DOHH2 (cell line): ENCODE data around the gene ZFHX3.

Experiments
- H3F3A ChIP-seq: fragments of 200-600 bp; sonication (generic), shearing (Covaris generic); 2 replicates; pipeline ENCODE4 v1.6.0; 2016; ENCODE audit warnings: antibody characterized with exemption, mild to moderate bottlenecking; ENCODE audit not compliant: control insufficient read depth, insufficient read depth
- H3K27ac ChIP-seq: fragments of 200-600 bp; sonication (generic); 2 replicates; pipeline ENCODE4 v1.5.1; 2014; ENCODE audit warnings: low read depth, mild to moderate bottlenecking, low read length, moderate library complexity
- H3K27me3 ChIP-seq: fragments of 200-600 bp; sonication (generic); 2 replicates; pipeline ENCODE4 v1.6.1; 2014; ENCODE audit warnings: mild to moderate bottlenecking, low read length, mixed read lengths; ENCODE audit not compliant: control insufficient read depth
- H3K36me3 ChIP-seq: fragments of 200-600 bp; sonication (generic); 2 replicates; pipeline ENCODE4 v1.6.1; 2014; ENCODE audit warnings: mild to moderate bottlenecking, low read length, moderate library complexity, mixed read lengths; ENCODE audit not compliant: control insufficient read depth
- H3K4me1 ChIP-seq: fragments of 200-600 bp; sonication (generic); 2 replicates; pipeline ENCODE4 v1.6.1; 2014; ENCODE audit warnings: mild to moderate bottlenecking, low read length, mixed read lengths; ENCODE audit not compliant: control insufficient read depth
- H3K4me2 ChIP-seq: fragments of 200-600 bp; sonication (generic); 2 replicates; pipeline ENCODE4 v1.6.0; 2014; ENCODE audit warnings: mild to moderate bottlenecking, low read length, moderate library complexity
- H3K4me3 ChIP-seq: fragments of 200-600 bp; sonication (generic); 2 replicates; pipeline ENCODE4 v1.5.1; 2014; ENCODE audit warnings: mild to moderate bottlenecking, low read length, mixed read lengths
- H3K79me2 ChIP-seq: fragments of 200-600 bp; sonication (generic); 2 replicates; pipeline ENCODE4 v1.6.1; 2014; ENCODE audit warnings: mild to moderate bottlenecking, low read length, mixed read lengths; ENCODE audit not compliant: control insufficient read depth
- H3K9me2 ChIP-seq: fragments of 200-600 bp; sonication (generic); replicated peaks from 2 replicates; pipeline ENCODE4 v1.6.1; 2014; ENCODE audit warnings: mild to moderate bottlenecking, low read length, mixed read lengths; ENCODE audit not compliant: control insufficient read depth
- H3K9me3 ChIP-seq: fragments of 200-600 bp; sonication (generic); 2 replicates; pipeline ENCODE4 v1.6.1; 2014; ENCODE audit warnings: antibody characterized with exemption, low read length, mixed read lengths; ENCODE audit not compliant: control insufficient read depth, insufficient read depth
- H4K20me1 ChIP-seq: fragments of 200-600 bp; sonication (generic); 2 replicates; pipeline ENCODE4 v1.6.0; 2014; ENCODE audit warnings: low read depth, mild to moderate bottlenecking, antibody characterized with exemption, low read length, moderate library complexity; ENCODE audit not compliant: control insufficient read depth, insufficient read depth
- EZH2phosphoT487 ChIP-seq: fragments of 200-600 bp; sonication (generic); IDR thresholded peaks from 2 replicates; pipeline ENCODE4 v1.6.1; 2017; ENCODE audit warnings: borderline replicate concordance, mild to moderate bottlenecking, antibody characterized with exemption, low read length, moderate library complexity, mixed read lengths
- TF ChIP-seq, protein P1 (sequence below): fragments of 200-600 bp; sonication (generic); IDR thresholded peaks from one replicate; pipeline ENCODE4 v1.5.1; 2014; ENCODE audit warnings: antibody characterized with exemption, mild to moderate bottlenecking, low read depth, low read length; ENCODE audit not compliant: poor library complexity, severe bottlenecking

ZFHX3 gene

DNA sequence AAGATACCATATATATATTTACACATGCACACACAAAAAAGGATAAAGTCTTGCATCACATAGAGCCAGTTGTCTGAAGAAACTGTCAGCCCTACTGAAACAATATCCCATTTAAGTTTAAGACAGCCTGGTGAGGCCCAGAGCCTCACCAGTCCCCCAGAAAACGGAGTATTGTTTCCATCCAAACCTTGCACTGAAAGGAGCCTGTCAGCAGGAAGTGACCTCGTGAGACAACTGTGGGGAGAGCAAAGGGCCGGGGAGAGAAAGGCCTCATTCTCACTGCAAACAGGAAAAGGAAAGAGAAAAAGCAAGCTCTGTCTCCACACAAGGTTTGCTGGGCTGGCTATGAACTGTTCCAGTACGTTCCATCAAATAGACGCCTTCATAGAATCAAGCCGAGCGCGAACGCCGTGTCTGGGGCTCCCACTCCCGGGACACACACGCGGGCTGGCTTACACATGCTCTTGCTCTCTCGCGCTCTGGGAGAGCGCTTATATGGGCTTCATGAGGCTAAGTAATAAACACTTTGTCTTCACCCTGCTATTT, 44.4 kb upstream of the ZFHX3 start:
- Histone ChIP-seq H4K20me1 (no peaks in the 10 kb centered on the region), H3K36me3 (no peaks in the 10 kb centered on the region), H3K4me2 (no peak overlapping the region), H3K4me1 (no peaks in the 10 kb centered on the region), H3K4me3 (no peak overlapping the region), H3K27me3 (peaks cover 4% of the 10 kb centered on the region; the same call in 1 of the 2 replicates), H3K79me2 (no peaks in the 10 kb centered on the region), H3K27ac (no peak overlapping the region), H3K9me2 (no peaks in the 10 kb centered on the region), H3K9me3 (no peaks in the 10 kb centered on the region), H3F3A (no peaks in the 10 kb centered on the region)
- TF ChIP-seq, protein P1, sequence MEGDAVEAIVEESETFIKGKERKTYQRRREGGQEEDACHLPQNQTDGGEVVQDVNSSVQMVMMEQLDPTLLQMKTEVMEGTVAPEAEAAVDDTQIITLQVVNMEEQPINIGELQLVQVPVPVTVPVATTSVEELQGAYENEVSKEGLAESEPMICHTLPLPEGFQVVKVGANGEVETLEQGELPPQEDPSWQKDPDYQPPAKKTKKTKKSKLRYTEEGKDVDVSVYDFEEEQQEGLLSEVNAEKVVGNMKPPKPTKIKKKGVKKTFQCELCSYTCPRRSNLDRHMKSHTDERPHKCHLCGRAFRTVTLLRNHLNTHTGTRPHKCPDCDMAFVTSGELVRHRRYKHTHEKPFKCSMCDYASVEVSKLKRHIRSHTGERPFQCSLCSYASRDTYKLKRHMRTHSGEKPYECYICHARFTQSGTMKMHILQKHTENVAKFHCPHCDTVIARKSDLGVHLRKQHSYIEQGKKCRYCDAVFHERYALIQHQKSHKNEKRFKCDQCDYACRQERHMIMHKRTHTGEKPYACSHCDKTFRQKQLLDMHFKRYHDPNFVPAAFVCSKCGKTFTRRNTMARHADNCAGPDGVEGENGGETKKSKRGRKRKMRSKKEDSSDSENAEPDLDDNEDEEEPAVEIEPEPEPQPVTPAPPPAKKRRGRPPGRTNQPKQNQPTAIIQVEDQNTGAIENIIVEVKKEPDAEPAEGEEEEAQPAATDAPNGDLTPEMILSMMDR, result no peak
- no peak for TF ChIP-seq EZH2phosphoT487

DNA sequence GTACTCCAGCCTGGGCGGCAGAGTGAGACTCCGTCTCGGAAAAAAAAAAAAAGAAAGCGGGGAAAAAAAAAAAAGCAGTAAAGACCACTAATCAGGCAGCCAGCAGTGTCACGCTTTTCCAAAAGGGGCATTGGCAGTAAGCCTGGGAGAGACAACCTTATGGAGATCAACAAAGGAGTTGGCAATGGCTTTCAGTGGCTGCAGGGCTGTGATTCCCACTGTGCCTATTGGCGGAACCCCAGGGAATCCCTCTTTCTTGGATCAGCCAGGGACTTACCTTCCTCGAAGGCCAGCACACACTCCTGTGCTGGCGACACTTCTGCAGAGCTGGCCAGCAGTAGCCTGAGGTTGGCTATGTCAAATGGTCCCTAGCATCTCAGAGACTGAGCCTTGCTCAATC, 43.2 kb upstream of the ZFHX3 start:
- Histone ChIP-seq H3K36me3 (no peaks in the 10 kb centered on the region), H3K27me3 (peaks cover 5% of the 10 kb centered on the region; the same call in 1 of the 2 replicates), H3K4me2 (no peak overlapping the region), H3K4me3 (no peak overlapping the region), H3K9me2 (no peaks in the 10 kb centered on the region), H3F3A (no peaks in the 10 kb centered on the region), H4K20me1 (no peaks in the 10 kb centered on the region), H3K27ac (no peak overlapping the region), H3K4me1 (peaks cover under 1% of the 10 kb centered on the region), H3K79me2 (no peaks in the 10 kb centered on the region), H3K9me3 (no peaks in the 10 kb centered on the region)
- TF ChIP-seq, protein P1, result no peak
- TF ChIP-seq EZH2phosphoT487, result no peak

DNA sequence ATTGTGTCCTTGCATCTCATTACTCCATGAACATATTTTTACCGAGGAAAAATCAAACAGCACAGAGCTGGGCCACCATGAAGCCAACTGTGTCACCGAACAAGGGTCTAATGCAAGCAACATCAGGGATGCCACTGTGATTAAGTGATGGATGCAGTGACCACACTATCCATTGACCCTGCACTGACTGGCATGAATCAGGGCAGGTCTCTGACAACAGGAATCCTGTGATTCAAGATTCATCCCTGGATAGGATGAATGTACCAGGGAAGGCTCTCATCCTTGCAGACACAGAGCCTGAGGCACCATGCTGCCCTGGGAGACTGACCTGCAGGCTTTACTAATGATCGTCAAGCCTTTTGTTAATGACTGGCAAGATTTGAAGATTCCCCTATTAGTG, 41.5 kb upstream of the ZFHX3 start:
- Histone ChIP-seq H3K4me3 (no peak overlapping the region), H3K79me2 (no peaks in the 10 kb centered on the region), H3K4me1 (peaks cover 4% of the 10 kb centered on the region), H3K36me3 (no peaks in the 10 kb centered on the region), H3F3A (no peaks in the 10 kb centered on the region), H3K4me2 (no peak overlapping the region), H3K27me3 (peaks cover 6% of the 10 kb centered on the region; the same call in 1 of the 2 replicates), H3K9me2 (no peaks in the 10 kb centered on the region), H3K9me3 (no peaks in the 10 kb centered on the region), H3K27ac (no peak overlapping the region), H4K20me1 (no peaks in the 10 kb centered on the region)
- TF ChIP-seq, protein P1, result no peak
- no peak for TF ChIP-seq EZH2phosphoT487
